Naive thymus-derived CD8-positive, alpha-beta T cell (primary cell): Measurements from ENCODE around the gene MAPK8IP2. TPM values are rescaled to one million over a fixed set of nuclear protein-coding genes. Genes with fewer than 3 reads are reported as not detected.
A peak's percentile ranks its signal among the peaks of the same experiment; 100 is the strongest.

Source experiments
- ATAC-seq, 2 donors: fragments of 150-1000 bp; cut with Tn5 transposase in 1 of 2; sonication (Bioruptor Pico), chemical (Tn5 transposase) in 1 of 2; 1 replicate in 1 of 2; 2 replicates in 1 of 2; pipeline ENCODE4 v1.10.0; 2021; ENCODE audit warnings: mild to moderate bottlenecking in 2 of 2, moderate library complexity in 2 of 2
- POLR2A ChIA-PET: fragments of 350-600 bp; sonication (Branson Sonifier 250); formaldehyde crosslinking; loops from one replicate; lab custom pipeline; 2021; ENCODE audit warnings: antibody characterized with exemption; lab: Charles Lee
- DNase-seq, 10 donors: peaks; one replicate each; pipeline versions ENCODE4 v3.0.0 to v3.0.0-alpha.2; 2020 to 2022
- H3K27ac Mint-ChIP-seq, 10 donors: one replicate each; pipeline ENCODE4 v1.8.0; 2020 to 2022; ENCODE audit warnings: mild to moderate bottlenecking in 10 of 10, mixed read lengths in 10 of 10, moderate library complexity in 4 of 10, inconsistent platforms in 1 of 10
- H3K27me3 Mint-ChIP-seq, 5 donors: one replicate each; pipeline ENCODE4 v1.8.0; 2021 to 2022; ENCODE audit warnings: mixed read lengths in 5 of 5
- H3K36me3 Mint-ChIP-seq, 3 donors: one replicate each; pipeline ENCODE4 v1.8.0; 2020 to 2022; ENCODE audit warnings: mixed read lengths in 3 of 3, mild to moderate bottlenecking in 2 of 3, inconsistent platforms in 1 of 3
- H3K4me1 Mint-ChIP-seq, 4 donors: one replicate each; pipeline ENCODE4 v1.8.0; 2021 to 2022; ENCODE audit warnings: mixed read lengths in 4 of 4
- H3K4me3 Mint-ChIP-seq, 10 donors: one replicate each; pipeline ENCODE4 v1.8.0; 2020 to 2022; ENCODE audit warnings: mild to moderate bottlenecking in 10 of 10, mixed read lengths in 10 of 10, moderate library complexity in 6 of 10, inconsistent platforms in 1 of 10
- H3K9me3 Mint-ChIP-seq, 9 donors: one replicate each; pipeline ENCODE4 v1.8.0; 2020 to 2022; ENCODE audit warnings: mixed read lengths in 9 of 9, mild to moderate bottlenecking in 3 of 9, inconsistent platforms in 1 of 9, moderate library complexity in 1 of 9
- polyA plus RNA-seq, 3 donors: library from polyadenylated mRNA; unstranded; fragments of 300-500 nt; fragmentation: Illumina TruSeq; gene quantifications; one replicate each; pipeline ENCODE4 v1.2.3, GENCODE V29; 2021
- total RNA-seq, 8 experiments: library from RNA in 2 of 8; stranded (reverse) in 2 of 8; gene quantifications; one replicate each; pipeline ENCODE4 v1.2.3 and lab custom pipeline; 2021 to 2026

MAPK8IP2 gene
- total and polyA plus RNA-seq, 5 experiments from 2014 or later: 0.22 to 0.62 TPM; not detected in 3

- Mint-ChIP-seq H3K9me3 (no peaks in the 10 kb centered on the region), H3K4me1 (peaks cover 0 to 3% (median 2%) of the 10 kb centered on the region in 4 donors), H3K27ac (no peak overlapping the region), H3K36me3 (peaks cover 0 to 26% (median 9%) of the 10 kb centered on the region in 3 donors), H3K4me3 (no peak overlapping the region), H3K27me3 (no peaks in the 10 kb centered on the region)
- DNase-seq (no peak), ATAC-seq (no peak)
- POLR2A ChIA-PET: interaction anchor here (1.3 to 1.9 kb wide), 2 partner anchors 10 to 20 kb away, joined by 5 to 7 read pairs; partner anchors contain the start of gene CPT1B
Measured at GRCh38 chr22:50568626-50569025, 32.0 kb upstream of the MAPK8IP2 start.

- Mint-ChIP-seq H3K9me3 (no peaks in the 10 kb centered on the region), H3K4me1 (no peaks in the 10 kb centered on the region)
- DNase-seq: no peak
Measured at GRCh38 chr22:50569041-50569459, 31.5 kb upstream of the MAPK8IP2 start.

GRCh38 chr22:50569896-50570535 lies 30.6 kb upstream of the MAPK8IP2 start:
- Mint-ChIP-seq H3K27me3 (no peaks in the 10 kb centered on the region), H3K9me3 (no peaks in the 10 kb centered on the region), H3K4me1 (no peaks in the 10 kb centered on the region), H3K36me3 (peaks cover 0 to 27% (median 13%) of the 10 kb centered on the region in 3 donors), H3K4me3 (no peak overlapping the region), H3K27ac (peak overlapping the region in 1 of 10 donors; percentile 5)
- DNase-seq (no peak), ATAC-seq (no peak)
- POLR2A ChIA-PET: interaction anchor here (1.0 to 1.9 kb wide), 3 partner anchors 8 to 51 kb away, joined by 5 to 7 read pairs (median 5); partner anchors contain the start of gene CPT1B

More at GRCh38 chr22:50569041-50569459, 31.5 kb upstream of the MAPK8IP2 start:
- POLR2A ChIA-PET: interaction anchor here (1.3 to 1.9 kb wide), 2 partner anchors 9 to 21 kb away, joined by 5 to 7 read pairs; partner anchors contain the start of gene CPT1B
- Mint-ChIP-seq H3K36me3 (peaks cover 0 to 26% (median 9%) of the 10 kb centered on the region in 3 donors), H3K27me3 (no peaks in the 10 kb centered on the region), H3K27ac (no peak overlapping the region), H3K4me3 (no peak overlapping the region)
- no peak for ATAC-seq

GRCh38 chr22:50570861-50571260 lies 29.7 kb upstream of the MAPK8IP2 start:
- POLR2A ChIA-PET: interaction anchor here (1.0 kb wide), 1 partner anchor 50 kb away, joined by 5 read pairs; no protein-coding TSS in a partner anchor
- H3K4me1 Mint-ChIP-seq: no peaks in the 10 kb centered on the region
- H3K27ac Mint-ChIP-seq: no peak overlapping the region
- no peaks in the 10 kb centered on the region for H3K27me3 Mint-ChIP-seq
- no peak for DNase-seq
- no peaks in the 10 kb centered on the region for H3K9me3 Mint-ChIP-seq
- no peak overlapping the region for H3K4me3 Mint-ChIP-seq
- ATAC-seq: no peak
- H3K36me3 Mint-ChIP-seq: peaks cover 0 to 30% (median 13%) of the 10 kb centered on the region in 3 donors

GRCh38 chr22:50571264-50572175 lies 29.1 kb upstream of the MAPK8IP2 start:
- H3K9me3 Mint-ChIP-seq: no peaks in the 10 kb centered on the region
- ATAC-seq (no peak), DNase-seq (no peak)
- peaks cover 0 to 30% (median 13%) of the 10 kb centered on the region in 3 donors for H3K36me3 Mint-ChIP-seq
- POLR2A ChIA-PET: interaction anchor here (1.0 kb wide), 1 partner anchor 49 kb away, joined by 3 read pairs; no protein-coding TSS in a partner anchor
- H3K4me3 Mint-ChIP-seq: peak overlapping the region in 1 of 10 donors; percentile 20
- H3K27ac Mint-ChIP-seq: no peak overlapping the region
- no peaks in the 10 kb centered on the region for H3K27me3 Mint-ChIP-seq
- peaks cover 0 to 4% (median 0%) of the 10 kb centered on the region in 4 donors for H3K4me1 Mint-ChIP-seq

GRCh38 chr22:50572965-50573364 lies 27.6 kb upstream of the MAPK8IP2 start:
- peaks cover 0 to 30% (median 13%) of the 10 kb centered on the region in 3 donors for H3K36me3 Mint-ChIP-seq
- H3K9me3 Mint-ChIP-seq: no peaks in the 10 kb centered on the region
- H3K4me3 Mint-ChIP-seq: no peak overlapping the region
- H3K27ac Mint-ChIP-seq: no peak overlapping the region
- ATAC-seq (no peak), DNase-seq (no peak)
- POLR2A ChIA-PET: interaction anchor here (0.7 kb wide), 1 partner anchor 13 kb away, joined by 8 read pairs; no protein-coding TSS in a partner anchor
- no peaks in the 10 kb centered on the region for H3K27me3 Mint-ChIP-seq
- peaks cover 3 to 11% (median 9%) of the 10 kb centered on the region in 4 donors for H3K4me1 Mint-ChIP-seq

- Mint-ChIP-seq H3K27ac (no peak overlapping the region), H3K4me3 (no peak overlapping the region), H3K27me3 (no peaks in the 10 kb centered on the region), H3K4me1 (peaks cover 3 to 13% (median 10%) of the 10 kb centered on the region in 4 donors), H3K9me3 (no peaks in the 10 kb centered on the region), H3K36me3 (peaks cover 0 to 24% (median 13%) of the 10 kb centered on the region in 3 donors)
- POLR2A ChIA-PET: interaction anchor here (2.3 kb wide), 1 partner anchor 47 kb away, joined by 5 read pairs; no protein-coding TSS in a partner anchor
- ATAC-seq (no peak), DNase-seq (no peak)
Measured at GRCh38 chr22:50573491-50574382, 26.9 kb upstream of the MAPK8IP2 start.

GRCh38 chr22:50574383-50574755 lies 26.2 kb upstream of the MAPK8IP2 start:
- no peak overlapping the region for H3K4me3 Mint-ChIP-seq
- no peaks in the 10 kb centered on the region for H3K9me3 Mint-ChIP-seq
- peaks cover 0 to 19% (median 11%) of the 10 kb centered on the region in 3 donors for H3K36me3 Mint-ChIP-seq
- no peak overlapping the region for H3K27ac Mint-ChIP-seq
- H3K4me1 Mint-ChIP-seq: peaks cover 3 to 15% (median 11%) of the 10 kb centered on the region in 4 donors
- H3K27me3 Mint-ChIP-seq: no peaks in the 10 kb centered on the region
- no peak for DNase-seq
- ATAC-seq: no peak
- POLR2A ChIA-PET: interaction anchor here (1.2 to 2.3 kb wide), 2 partner anchors 26 to 47 kb away, joined by 3 to 5 read pairs; no protein-coding TSS in a partner anchor

- H3K4me1 Mint-ChIP-seq: peaks cover 8 to 24% (median 19%) of the 10 kb centered on the region in 4 donors
- H3K27ac Mint-ChIP-seq: no peak overlapping the region
- H3K4me3 Mint-ChIP-seq: no peak overlapping the region
- no peak for DNase-seq
- H3K9me3 Mint-ChIP-seq: no peaks in the 10 kb centered on the region
- ATAC-seq: no peak
- no peaks in the 10 kb centered on the region for H3K27me3 Mint-ChIP-seq
- POLR2A ChIA-PET: interaction anchor here (0.6 to 2.3 kb wide), 5 partner anchors 9 to 50 kb away, joined by 3 to 5 read pairs (median 3); partner anchors contain the start of gene SCO2
- H3K36me3 Mint-ChIP-seq: peaks cover 0 to 23% (median 9%) of the 10 kb centered on the region in 3 donors
Measured at GRCh38 chr22:50575426-50575941, 25.1 kb upstream of the MAPK8IP2 start.

GRCh38 chr22:50576070-50576469 lies 24.5 kb upstream of the MAPK8IP2 start:
- Mint-ChIP-seq H3K4me3 (no peak overlapping the region), H3K4me1 (peaks cover 8 to 26% (median 20%) of the 10 kb centered on the region in 4 donors), H3K27me3 (no peaks in the 10 kb centered on the region), H3K9me3 (no peaks in the 10 kb centered on the region), H3K36me3 (peaks cover 0 to 22% (median 4%) of the 10 kb centered on the region in 3 donors), H3K27ac (no peak overlapping the region)
- POLR2A ChIA-PET: interaction anchor here (0.6 to 2.3 kb wide), 2 partner anchors 45 to 85 kb away, joined by 3 to 5 read pairs; no protein-coding TSS in a partner anchor
- DNase-seq (no peak), ATAC-seq (no peak)
